HG03571 (cell line): ENCODE measurements around the gene MAP2K1.
"Not testable (repeated sequence)": the region's sequence is repeated elsewhere in the genome, so short reads cannot be mapped to it uniquely, and the experiment has no call there.

Experiments
- ATAC-seq: cut with Tn5 transposase; IDR thresholded peaks from one replicate; pipeline ENCODE4 v1.9.1; 2021; ENCODE audit not compliant: unreplicated experiment

Gene MAP2K1

DNA sequence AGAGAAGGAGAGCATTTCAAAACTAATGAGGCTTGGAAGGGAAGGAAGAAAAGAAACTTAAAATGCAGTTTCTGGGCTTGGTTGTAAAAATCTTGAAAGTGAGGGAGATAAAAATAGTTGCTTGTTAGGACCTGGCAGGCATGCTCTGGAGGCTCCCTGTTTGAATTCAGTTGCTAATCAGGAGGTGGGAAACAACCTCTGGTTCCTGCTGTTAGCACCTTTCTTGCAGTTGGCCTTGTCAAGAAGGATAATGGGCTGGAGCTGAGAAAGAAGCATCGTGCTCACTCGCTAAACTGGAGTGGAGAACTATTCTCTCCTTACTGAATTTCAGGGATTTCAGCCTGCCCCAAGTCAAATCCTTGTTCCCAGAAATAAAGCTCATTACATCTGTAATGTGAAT lies 87.4 kb downstream of the MAP2K1 start:
- ATAC-seq, result no peak

DNA sequence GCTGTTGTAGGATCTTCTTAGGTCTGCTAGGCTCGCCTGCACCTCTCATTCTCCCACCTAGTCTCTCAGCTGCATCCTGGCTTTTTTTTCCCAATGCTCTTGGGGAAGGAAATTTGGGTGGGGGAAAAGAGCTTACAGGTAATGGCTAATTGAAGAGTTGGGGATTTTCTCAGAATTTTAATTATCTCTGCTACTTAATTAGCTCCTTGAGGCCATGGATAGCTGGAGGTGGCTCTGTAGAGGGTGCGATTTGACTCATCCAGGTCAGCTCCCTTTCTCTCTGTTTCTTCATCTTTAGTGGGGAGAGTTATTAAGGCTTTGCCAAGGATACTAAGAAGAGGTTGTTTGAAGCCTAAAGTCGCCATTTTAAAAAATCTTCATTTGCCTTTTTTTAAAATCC lies 88.3 kb downstream of the MAP2K1 start:
- no peak for ATAC-seq

- no peak for ATAC-seq
Observed at GRCh38 chr15:66476535-66476934, 89.8 kb downstream of the MAP2K1 start.

GRCh38 chr15:66477011-66477410 lies 90.3 kb downstream of the MAP2K1 start:
- ATAC-seq, result no peak

DNA sequence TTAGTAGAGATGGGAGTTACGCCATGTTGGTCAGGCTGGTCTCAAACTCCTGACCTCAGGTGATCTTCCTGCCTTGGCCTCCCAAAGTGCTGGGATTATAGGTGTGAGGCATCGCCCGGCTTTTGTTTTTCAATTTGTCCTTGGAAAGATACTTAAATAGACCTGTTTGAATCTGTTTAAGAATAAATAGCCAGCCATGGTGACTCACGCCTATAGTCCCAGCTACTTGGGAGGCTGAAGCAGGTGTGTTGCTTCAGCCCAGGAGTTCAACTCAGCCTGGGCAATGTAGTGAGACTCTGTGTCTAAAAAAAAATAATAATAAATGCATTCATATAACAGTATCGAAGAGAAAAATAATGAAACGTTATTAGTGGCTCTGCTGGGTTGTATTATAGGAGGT lies 93.6 kb downstream of the MAP2K1 start:
- no peak for ATAC-seq

DNA sequence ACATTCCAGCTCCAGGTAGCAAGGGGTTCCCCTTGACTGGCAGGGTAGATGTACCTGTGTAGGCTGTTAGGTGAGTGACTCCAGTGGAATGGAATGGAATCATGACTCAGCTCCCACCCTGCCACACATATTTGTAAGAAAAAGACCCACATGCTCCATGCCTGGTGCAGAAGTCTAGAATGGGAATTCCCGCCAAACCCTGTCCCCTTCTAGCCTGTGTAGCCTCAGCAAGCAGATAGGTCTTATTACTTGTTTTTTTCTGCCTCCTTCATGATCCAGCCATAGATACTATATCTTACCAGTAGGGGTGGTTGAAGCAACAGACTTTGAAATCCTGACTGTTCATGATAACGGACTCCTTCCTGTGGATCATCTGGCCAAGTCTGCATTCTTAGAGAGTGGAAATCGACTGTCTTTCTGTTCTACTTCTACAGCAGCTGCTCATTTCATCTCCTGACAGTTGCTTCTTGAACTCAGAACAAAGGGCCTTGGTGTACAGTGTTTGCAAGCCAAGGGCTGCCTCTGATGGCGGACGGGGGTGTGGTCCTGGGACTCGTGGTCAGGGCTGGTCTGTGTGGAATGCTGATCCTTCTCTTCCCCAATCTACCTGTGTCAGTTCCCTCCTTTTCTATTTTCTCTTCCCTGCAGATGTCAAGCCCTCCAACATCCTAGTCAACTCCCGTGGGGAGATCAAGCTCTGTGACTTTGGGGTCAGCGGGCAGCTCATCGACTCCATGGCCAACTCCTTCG lies 94.6 kb downstream of the MAP2K1 start:
- no peak for ATAC-seq

DNA sequence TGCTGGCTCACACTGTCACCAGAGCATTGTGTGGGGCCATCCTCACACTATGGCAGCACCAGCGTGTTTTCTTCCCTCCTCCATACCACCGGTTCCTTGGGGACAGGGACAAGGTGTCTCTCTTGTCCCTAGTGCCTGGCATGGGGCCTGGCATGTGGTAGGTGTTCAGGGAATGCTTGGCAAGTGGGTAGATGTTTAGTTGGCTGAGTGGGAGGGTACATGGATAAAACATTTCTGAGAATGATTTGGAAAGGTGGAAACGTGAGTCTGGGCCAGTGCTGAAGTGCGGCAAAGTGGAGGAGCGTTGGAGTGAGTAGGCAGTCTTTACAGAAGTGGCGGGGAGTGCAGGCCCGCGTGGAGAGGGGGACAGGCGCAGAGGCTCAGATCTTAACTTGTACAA lies 95.8 kb downstream of the MAP2K1 start:
- no peak for ATAC-seq

GRCh38 chr15:66483131-66483566 lies 96.4 kb downstream of the MAP2K1 start:
- no peak for ATAC-seq

DNA sequence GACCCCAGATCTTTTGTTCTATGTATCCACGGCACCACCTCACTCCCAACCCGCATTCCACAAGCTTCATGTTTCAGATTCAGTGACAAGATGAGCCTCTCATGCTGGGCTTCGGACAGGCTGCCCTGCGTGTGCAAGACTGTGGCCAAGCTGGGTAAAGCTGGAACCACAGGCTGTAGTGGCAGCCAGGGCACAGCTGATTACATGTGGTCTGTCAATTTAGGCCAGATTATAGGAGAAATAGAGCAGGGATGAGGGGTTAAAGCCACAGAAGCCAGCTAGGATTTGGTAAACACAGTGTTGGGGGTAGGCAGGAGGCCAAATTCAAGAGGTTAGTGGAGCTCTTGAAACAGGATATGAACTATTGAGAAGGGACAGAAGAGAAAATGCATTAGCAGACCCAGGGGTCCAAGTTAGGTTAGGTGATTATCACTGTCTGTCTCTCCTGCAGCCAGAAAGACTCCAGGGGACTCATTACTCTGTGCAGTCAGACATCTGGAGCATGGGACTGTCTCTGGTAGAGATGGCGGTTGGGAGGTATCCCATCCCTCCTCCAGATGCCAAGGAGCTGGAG lies 97.9 kb downstream of the MAP2K1 start:
- no peak for ATAC-seq

DNA sequence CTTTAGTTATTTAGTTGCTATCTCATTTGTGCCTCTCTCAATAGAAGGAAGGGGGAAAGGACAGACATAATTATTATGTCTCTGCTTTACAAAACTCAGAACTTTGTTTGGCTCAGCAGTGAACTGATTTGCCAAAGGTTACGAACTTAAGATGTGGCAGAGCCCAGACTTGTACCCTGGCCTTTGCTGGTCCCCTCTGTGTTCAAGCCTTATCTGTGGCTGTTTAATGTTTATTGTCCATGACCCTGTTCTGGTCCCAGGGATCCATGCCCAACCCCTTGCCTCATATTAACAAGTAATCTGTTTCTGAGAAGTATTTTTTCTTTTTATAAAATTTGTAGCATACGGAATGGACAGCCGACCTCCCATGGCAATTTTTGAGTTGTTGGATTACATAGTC lies 100.2 kb downstream of the MAP2K1 start:
- no peak for ATAC-seq

DNA sequence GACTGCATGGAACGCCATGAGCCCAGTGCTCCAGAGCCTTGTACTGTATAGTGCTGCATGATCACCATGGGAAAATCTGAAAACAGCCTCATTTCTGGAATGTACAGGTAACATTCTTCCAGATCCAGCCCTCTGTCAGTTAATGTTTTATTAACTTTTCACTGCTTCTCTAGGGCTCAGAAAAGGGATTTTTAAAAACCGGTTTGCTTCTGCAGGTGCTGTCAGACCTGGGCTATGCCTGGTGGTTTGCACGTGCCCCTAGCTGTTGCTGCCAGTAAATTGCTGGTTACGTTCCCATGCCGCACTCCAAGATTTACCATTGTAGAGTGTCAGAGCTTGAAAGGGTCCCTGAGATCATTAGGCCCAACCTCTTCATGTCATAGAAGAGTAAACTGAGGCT lies 101.8 kb downstream of the MAP2K1 start:
- no peak for ATAC-seq

- no peak for ATAC-seq
Observed at GRCh38 chr15:66489179-66489791, 102.6 kb downstream of the MAP2K1 start.

DNA sequence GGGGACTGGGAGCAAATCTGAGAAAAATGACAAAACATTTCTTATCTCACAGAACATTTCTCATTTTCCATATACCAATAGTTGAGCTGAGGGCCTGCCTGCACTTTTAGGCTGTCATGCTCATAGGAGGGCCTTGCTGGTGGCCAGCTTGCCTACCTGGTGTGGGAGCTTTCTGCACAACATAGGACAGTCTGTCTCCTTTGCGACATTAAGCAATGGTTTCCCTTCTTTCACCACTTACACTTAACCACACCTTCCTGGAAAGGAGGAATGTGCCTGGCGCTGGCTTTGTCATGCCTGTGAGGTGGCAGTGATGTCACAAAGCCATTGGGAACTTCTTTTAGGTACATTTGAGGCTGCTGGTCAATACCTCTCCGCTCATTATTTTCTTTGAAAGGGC lies 105.1 kb downstream of the MAP2K1 start:
- ATAC-seq, result no peak

DNA sequence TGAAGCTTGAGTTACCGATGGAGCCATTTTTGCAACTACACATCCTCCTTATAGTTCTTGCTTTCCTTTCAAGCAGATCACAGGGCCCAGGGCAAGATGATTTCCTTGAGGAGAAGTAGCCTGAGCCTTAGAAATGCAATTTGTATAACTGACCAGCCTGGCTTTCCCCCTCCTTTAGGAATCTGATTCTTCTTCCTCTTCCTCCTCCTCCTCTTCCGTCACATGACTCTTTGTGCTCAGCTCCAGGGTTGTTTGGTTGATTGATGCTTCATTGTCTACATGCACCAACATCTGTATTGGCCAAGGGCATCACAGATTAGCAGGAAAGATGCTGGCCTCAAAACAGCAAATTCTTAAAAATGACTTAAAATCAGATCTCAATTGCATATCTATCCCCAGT lies 107.5 kb downstream of the MAP2K1 start:
- ATAC-seq, result no peak

- peak; percentile 12 for ATAC-seq
Observed at GRCh38 chr15:66496951-66497501, 110.3 kb downstream of the MAP2K1 start.

GRCh38 chr15:66497502-66498455 lies 111.1 kb downstream of the MAP2K1 start, which contains the start of gene SNAPC5:
Gene SNAPC5 (minus strand): TSS chr15:66497762. CDS start chr15:66497731, 31 bp downstream.
- peak; percentile 78 for ATAC-seq

- ATAC-seq, result no peak
Observed at GRCh38 chr15:66498501-66499386, 112.0 kb downstream of the MAP2K1 start.

GRCh38 chr15:66500346-66500745 lies 113.6 kb downstream of the MAP2K1 start:
- not testable (repeated sequence) for ATAC-seq

DNA sequence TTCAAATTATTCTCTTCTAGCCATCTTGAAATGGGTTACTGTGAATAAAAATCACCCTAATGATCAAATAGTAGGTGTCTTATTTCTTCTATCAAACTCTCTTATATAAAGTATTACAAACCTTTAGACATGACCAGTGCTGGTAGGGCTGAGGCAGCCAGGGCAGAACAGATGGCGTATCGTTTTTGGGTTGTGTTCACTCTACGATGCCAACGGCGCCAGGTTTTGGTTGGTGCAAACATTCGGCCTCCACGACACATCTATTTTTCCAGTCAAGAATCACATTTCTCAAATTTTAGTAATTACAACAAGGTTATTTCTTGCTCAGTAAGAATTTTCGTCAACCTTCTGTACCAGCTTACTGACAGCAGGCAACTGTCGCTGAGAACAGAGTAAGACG lies 115.8 kb downstream of the MAP2K1 start:
- ATAC-seq, result no peak
